Suprapubic skin (tissue), 3 donors: ENCODE data around the gene GTF2B.

Source experiments
- CTCF ChIP-seq, 2 donors: fragments of 200-600 bp in 1 of 2; fragments of 450-650 bp in 1 of 2; sonication (generic) in 1 of 2; IDR thresholded peaks; one replicate each; pipeline ENCODE4 v1.5.1; 2016 to 2019; ENCODE audit warnings: antibody characterized with exemption in 2 of 2, mild to moderate bottlenecking in 1 of 2, moderate library complexity in 1 of 2
- POLR2AphosphoS5 ChIP-seq, 3 donors: sonication (generic); formaldehyde crosslinking; IDR thresholded peaks; one replicate each; pipeline ENCODE4 v1.6.1; 2017; ENCODE audit warnings: antibody characterized with exemption in 3 of 3

- no peak for TF ChIP-seq CTCF (IDR thresholded peaks at IDR 0.05)
- TF ChIP-seq POLR2AphosphoS5 (IDR thresholded peaks at IDR 0.05), result no peak
Observed at GRCh38 chr1:88867743-88868521, 23.4 kb downstream of the GTF2B start.
